Effector CD8-positive, alpha-beta T cell (primary cell): ENCODE data around the gene DXO.

Experiments
- DNase-seq: peaks from one replicate; lab custom pipeline; 2025; lab: John Stamatoyannopoulos, UW

Gene DXO

DNA sequence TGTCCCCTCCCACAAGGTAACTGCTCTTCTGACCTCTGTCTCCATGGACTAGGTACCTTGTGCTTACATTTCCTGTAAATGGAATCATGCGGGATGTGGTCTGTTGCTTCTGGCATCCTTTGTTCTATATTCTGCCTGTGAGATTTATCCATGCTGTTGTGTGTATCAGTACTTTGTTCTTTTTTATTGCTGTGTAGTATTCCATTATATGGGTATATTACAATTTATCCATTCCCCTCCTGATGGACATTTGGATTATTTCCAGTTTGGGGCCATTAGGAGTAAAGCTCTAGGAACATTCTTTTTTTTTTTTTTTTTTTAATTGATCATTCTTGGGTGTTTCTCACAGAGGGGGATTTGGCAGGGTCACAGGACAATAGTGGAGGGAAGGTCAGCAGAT lies 41.0 kb downstream of the DXO start:
- DNase-seq = no peak

DNA sequence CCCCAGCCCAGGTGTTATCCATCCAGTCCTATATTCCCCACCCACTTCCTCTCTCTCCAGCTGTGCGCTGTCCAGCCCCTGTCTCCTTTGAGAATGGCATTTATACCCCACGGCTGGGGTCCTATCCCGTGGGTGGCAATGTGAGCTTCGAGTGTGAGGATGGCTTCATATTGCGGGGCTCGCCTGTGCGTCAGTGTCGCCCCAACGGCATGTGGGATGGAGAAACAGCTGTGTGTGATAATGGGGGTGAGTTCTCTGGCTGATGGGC lies 43.3 kb downstream of the DXO start:
- DNase-seq = no peak

DNA sequence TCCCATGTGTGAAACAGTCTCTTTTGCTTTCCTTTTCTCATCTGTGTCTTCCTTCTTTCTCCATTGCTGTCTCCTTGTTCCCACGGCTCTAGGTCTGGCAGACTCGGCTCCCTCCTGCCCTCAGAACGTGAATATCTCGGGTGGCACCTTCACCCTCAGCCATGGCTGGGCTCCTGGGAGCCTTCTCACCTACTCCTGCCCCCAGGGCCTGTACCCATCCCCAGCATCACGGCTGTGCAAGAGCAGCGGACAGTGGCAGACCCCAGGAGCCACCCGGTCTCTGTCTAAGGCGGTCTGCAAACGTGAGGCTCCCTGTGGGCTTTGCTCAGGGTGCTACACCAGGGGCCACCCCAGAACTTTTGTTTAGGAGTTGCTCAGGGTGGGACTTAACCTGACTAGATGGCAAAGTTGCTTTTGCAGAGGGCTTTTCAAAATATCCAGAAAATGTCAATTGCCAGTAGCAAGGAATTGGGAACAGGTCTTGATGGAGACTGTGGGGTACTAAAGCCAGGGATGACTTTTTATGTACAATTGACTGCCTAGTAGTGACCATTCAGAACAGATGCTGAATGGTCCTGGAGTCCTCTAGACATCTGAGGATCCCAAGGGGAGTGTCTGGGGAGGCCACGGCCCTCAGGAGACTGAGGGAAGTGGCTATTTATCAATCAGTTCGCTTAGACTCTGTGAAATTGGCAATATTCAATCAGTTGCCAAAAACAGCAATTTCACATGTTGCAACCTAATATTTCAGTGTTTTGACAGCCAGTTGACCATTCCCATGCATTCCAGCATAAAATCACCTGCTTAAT lies 43.9 kb downstream of the DXO start:
- no peak for DNase-seq

DNA sequence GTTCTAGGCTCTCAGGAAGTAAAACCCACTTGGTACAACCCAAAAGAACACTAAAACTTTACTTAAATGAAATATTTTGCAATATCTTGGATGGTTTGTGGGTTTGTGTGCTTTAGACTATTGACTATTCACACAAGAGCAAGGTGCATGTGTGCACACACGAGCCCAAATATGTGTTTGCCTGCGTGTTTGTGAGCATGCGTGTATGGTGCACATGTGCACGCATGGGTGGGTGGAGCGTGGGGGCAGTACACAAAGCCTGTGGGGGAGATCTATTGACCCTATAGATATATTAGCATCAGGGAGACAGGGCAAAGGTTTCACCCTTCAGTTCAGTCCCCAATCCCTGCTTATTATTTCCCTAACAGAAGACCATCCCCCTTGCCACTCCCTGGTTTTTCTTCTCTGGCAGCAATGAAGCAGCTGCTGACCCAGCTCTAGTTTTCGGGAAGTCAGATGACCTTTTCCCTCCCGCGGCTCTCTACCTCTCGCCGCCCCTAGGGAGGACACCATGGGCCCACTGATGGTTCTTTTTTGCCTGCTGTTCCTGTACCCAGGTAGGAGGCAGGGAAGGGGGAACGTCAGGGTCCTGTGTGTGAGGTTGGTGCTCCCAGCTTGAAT lies 44.6 kb downstream of the DXO start, which contains the start of gene C2:
TSS of gene C2 (plus strand) at position 476 of the 621 bp plus-strand sequence. CDS start at position 512, 36 bp downstream.
- DNase-seq = no peak

DNA sequence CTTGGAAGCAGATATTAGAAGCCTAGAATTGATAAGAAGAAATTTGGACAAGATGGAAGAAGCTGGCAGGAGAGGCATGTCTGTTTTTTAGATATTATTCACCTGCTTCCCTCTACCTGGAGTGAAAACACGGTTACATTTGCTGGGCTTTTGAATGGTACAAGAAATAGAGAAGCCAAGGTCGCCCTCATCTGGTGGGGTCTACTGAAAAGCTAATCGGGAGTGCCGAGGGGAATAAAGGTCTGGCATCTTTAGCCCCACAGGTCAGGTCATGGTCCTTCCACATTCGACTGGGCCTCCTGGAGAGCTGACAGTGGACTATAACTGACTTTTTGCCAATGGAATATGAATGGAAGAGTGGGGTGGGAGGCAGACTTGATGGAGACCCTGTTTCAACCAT lies 49.0 kb downstream of the DXO start:
- peak; percentile 4 for DNase-seq

DNA sequence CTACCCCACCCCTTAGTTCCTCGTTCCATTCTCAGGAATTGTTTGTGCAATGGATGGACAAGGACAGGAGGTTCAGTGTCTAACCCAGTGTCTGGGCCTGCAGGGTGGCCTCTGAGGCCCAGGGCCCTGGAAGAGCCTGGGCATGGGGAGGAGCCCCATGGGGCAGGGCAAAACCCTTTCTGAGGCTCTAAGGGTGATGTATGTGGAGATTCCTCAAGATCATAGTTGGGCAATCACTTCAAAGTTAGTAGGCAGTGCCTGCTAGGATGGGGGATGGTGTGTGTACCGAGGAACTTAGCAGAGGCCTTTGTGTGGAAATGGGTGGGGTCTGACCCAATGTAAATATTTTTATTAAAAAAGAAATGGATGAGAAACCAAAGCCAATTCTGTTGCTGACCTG lies 51.1 kb downstream of the DXO start:
- DNase-seq = no peak
